Measurements from ENCODE around the gene PRLR. TPM values are rescaled to one million over a fixed set of nuclear protein-coding genes. Genes with fewer than 3 reads are reported as not detected.

The PRLR gene
- total RNA-seq, 2 donors from 2014 or later: 4.1 to 6.5 TPM

DNA sequence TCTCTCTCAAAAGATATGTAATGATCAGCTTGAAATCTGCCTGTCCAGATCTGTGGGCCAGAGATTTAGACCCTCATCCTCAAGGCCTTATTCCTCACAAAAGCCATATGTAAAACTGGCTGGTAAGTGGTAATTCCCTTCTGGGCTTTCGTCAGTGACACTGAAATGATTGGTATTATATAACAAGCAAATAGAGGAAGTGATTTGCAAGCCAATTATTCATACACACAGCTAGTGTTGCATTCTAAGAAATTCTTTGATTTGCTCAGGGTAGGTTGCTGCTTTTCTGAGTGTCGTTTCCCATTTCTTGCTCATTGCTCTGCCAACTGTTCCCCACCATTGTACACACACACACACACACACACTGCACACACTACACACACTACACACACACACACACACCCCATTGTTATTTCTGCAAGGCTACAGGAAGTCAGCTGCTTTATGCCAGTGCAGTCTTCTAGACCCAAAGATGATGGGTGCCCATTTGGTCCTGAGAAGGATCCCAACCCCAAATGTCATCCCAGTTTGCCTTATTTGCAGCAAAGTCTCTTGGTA, 76.8 kb downstream of the PRLR start:
- Mint-ChIP-seq H3K27ac (no peak overlapping the region), H3K9me3 (peaks cover 2% of the 10 kb centered on the region), H3K4me1 (peaks cover 8% of the 10 kb centered on the region), H3K36me3 (ENCODE audit: low read depth) (no peaks in the 10 kb centered on the region), H3K27me3 (ENCODE audit: insufficient read depth) (no peaks in the 10 kb centered on the region), H3K4me3 (no peak overlapping the region)
- 83% methylated on average over 2 of the region's 2 CpGs; no CpG with 5 or more reads in 1 of the 2 experiments for WGBS, 2 experiments (ENCODE audit: insufficient coverage in 1 of 2, insufficient read length in 1 of 2)
- Histone ChIP-seq H3K27me3 (ENCODE audit: control insufficient read depth, insufficient read depth, low read length, poor library complexity, severe bottlenecking) (no peaks in the 10 kb centered on the region), H3K9me3 (ENCODE audit: control insufficient read depth, low read length) (no peaks in the 10 kb centered on the region), H3K36me3 (ENCODE audit: control insufficient read depth, insufficient read depth, low read length) (no peaks in the 10 kb centered on the region), H3K27ac (ENCODE audit: low read depth, low read length) (no peak overlapping the region), H3K4me1 (ENCODE audit: control insufficient read depth, insufficient read depth, low read length) (no peaks in the 10 kb centered on the region), H3K4me3 (ENCODE audit: low read length) (no peak overlapping the region), H3K9ac (ENCODE audit: extremely low read depth, low read length, poor library complexity, severe bottlenecking) (no peak overlapping the region)
- no peak for TF ChIP-seq CTCF (conservative IDR thresholded peaks at IDR 0.05)
- no peak for DNase-seq

DNA sequence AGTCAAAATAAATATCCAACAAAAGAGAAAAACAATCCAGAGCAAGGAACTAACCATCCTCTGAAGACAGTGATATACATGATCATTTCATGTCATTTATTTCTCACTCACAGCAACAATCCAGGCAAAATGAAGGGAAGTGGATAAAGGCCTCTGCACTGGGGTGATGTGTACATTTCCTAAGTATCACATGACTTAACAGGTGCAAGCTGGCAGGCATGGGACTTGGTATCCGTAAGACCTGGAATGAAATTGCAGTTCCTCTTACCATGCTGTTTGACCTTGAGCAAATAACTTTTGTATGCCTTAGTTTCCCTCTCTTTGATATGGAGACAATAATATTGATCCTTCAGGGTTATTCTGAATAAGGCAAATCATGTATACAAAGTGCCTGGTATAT, 77.6 kb downstream of the PRLR start:
- Histone ChIP-seq H3K27me3 (ENCODE audit: control insufficient read depth, insufficient read depth, low read length, poor library complexity, severe bottlenecking) (no peaks in the 10 kb centered on the region), H3K9me3 (ENCODE audit: control insufficient read depth, low read length) (no peaks in the 10 kb centered on the region), H3K36me3 (ENCODE audit: control insufficient read depth, insufficient read depth, low read length) (no peaks in the 10 kb centered on the region), H3K9ac (ENCODE audit: extremely low read depth, low read length, poor library complexity, severe bottlenecking) (no peak overlapping the region), H3K27ac (ENCODE audit: low read depth, low read length) (no peak overlapping the region), H3K4me1 (ENCODE audit: control insufficient read depth, insufficient read depth, low read length) (no peaks in the 10 kb centered on the region), H3K4me3 (ENCODE audit: low read length) (no peak overlapping the region)
- Mint-ChIP-seq H3K27me3 (ENCODE audit: insufficient read depth) (no peaks in the 10 kb centered on the region), H3K36me3 (ENCODE audit: low read depth) (no peaks in the 10 kb centered on the region), H3K9me3 (peaks cover 2% of the 10 kb centered on the region), H3K27ac (no peak overlapping the region), H3K4me3 (no peak overlapping the region), H3K4me1 (peaks cover 6% of the 10 kb centered on the region)
- TF ChIP-seq CTCF (conservative IDR thresholded peaks at IDR 0.05): no peak
- DNase-seq: no peak
- WGBS, 2 experiments (ENCODE audit: insufficient coverage in 1 of 2, insufficient read length in 1 of 2): 88 to 89% methylated on average over 1 of the region's 1 CpG

DNA sequence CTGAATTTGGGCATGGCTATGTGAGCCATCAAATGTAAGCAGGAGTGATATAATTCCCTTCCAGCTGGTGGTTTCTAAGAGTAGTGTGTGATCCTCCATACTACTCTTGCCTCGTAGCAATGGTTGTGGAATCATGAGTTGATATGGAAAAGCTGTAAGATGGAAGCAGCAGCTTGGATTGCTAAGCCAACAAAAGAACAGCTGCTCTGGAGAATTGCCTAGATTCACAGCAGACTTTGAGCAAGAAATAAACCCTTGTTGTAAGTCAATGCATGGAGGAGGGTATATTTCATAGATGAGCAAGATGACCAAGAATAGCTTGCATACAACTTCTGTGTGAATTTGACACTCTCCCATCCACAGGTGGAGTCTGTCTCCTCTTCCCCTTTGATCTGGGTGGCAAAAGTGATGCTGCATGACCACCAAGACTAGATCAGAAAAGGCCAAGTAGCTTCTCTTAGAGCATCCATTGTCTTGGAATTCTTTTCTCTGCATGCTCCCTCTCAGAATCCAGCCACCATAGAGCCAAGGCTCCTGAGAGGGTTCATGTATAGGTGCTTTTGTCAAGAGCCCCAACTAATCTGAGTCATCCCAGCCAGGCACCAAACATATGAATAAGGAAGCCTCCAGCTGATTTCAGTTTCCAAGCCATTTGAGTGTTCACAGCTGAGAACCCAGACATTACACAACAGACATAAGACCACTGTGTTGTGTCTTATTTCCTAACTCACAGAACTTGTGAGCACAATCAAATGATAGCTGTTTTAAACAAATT, 79.0 kb downstream of the PRLR start:
- no peaks in the 10 kb centered on the region for H3K9me3 ChIP-seq (ENCODE audit: control insufficient read depth, low read length)
- H3K9ac ChIP-seq (ENCODE audit: extremely low read depth, low read length, poor library complexity, severe bottlenecking): no peak overlapping the region
- H3K36me3 ChIP-seq (ENCODE audit: control insufficient read depth, insufficient read depth, low read length): no peaks in the 10 kb centered on the region
- DNase-seq: no peak
- WGBS, 2 experiments (ENCODE audit: insufficient coverage in 1 of 2, insufficient read length in 1 of 2): 89 to 94% methylated on average over 1 of the region's 1 CpG
- H3K27ac ChIP-seq (ENCODE audit: low read depth, low read length): no peak overlapping the region
- Mint-ChIP-seq H3K27ac (no peak overlapping the region), H3K4me1 (peaks cover 17% of the 10 kb centered on the region), H3K27me3 (ENCODE audit: insufficient read depth) (no peaks in the 10 kb centered on the region), H3K4me3 (no peak overlapping the region), H3K36me3 (ENCODE audit: low read depth) (no peaks in the 10 kb centered on the region), H3K9me3 (peaks cover 2% of the 10 kb centered on the region)
- TF ChIP-seq CTCF (conservative IDR thresholded peaks at IDR 0.05): no peak
- peaks cover 3% of the 10 kb centered on the region for H3K4me1 ChIP-seq (ENCODE audit: control insufficient read depth, insufficient read depth, low read length)
- no peak overlapping the region for H3K4me3 ChIP-seq (ENCODE audit: low read length)
- H3K27me3 ChIP-seq (ENCODE audit: control insufficient read depth, insufficient read depth, low read length, poor library complexity, severe bottlenecking): no peaks in the 10 kb centered on the region

All from endodermal cell (in vitro differentiated cells).